HL-60/S4 treated with phorbol 12-myristate 13-acetate at 8.2 ng/mL for 4 days and 3 days (cell line): ENCODE results near the gene GLRB.
"Not testable (repeated sequence)": the region's sequence is repeated elsewhere in the genome, so short reads cannot be mapped to it uniquely, and the experiment has no call there.

Experiments
- in situ Hi-C: fragments of 300-500 bp; cut with MboI; formaldehyde crosslinking; loops from 2 replicates; pipeline ENCODE4 v1.15.0; 2022; ENCODE audit warnings: low sequenced_read_pairs

Gene GLRB

DNA sequence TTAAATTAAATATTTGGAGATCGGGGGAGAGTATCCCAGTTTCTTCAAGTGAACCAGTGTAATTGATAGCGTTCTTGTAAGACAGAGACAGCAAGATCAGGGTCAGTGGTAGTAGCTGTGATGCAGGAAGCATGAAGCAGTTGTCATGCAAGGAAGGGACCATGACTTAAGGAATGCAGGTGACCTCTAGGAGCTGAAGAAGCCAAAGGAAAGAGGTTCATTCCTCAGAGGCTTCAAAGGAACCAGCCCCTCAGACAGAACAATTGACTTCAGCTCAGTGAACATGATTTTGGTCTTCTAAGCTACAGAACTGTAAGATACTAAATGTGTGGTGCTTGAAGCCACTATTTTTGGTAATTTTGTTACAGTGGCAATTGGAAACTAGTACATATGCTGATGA is 51.6 kb downstream of the GLRB start:
- in situ Hi-C loops, result no loop called here

- in situ Hi-C loops, result no loop called here
These were observed 52.4 kb downstream of the GLRB start for GRCh38 chr4:157128395-157128794.

GRCh38 chr4:157141976-157142375 is 66.0 kb downstream of the GLRB start:
- in situ Hi-C loops, result no loop called here

GRCh38 chr4:157143369-157143768 is 67.4 kb downstream of the GLRB start:
- in situ Hi-C loops, result no loop called here

DNA sequence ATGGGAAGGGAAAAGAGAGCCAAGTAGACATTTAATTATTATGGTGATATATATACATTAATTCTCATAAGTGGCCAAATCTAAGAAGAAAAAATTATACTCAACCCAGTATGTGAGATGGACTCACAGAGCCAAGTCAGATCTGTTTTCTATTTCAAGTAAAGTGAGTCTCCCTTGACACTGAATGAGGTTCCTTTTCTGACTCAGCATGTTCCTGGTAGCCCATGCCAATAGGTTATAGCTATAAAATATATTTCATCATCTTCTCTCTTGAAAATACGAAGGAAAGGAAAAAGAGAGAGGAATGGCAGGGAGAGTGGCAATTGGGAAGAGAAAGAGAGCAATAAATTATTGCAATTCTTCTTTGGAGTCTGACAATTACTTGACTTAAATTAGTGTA is 75.8 kb downstream of the GLRB start:
- in situ Hi-C loops, result no loop called here

DNA sequence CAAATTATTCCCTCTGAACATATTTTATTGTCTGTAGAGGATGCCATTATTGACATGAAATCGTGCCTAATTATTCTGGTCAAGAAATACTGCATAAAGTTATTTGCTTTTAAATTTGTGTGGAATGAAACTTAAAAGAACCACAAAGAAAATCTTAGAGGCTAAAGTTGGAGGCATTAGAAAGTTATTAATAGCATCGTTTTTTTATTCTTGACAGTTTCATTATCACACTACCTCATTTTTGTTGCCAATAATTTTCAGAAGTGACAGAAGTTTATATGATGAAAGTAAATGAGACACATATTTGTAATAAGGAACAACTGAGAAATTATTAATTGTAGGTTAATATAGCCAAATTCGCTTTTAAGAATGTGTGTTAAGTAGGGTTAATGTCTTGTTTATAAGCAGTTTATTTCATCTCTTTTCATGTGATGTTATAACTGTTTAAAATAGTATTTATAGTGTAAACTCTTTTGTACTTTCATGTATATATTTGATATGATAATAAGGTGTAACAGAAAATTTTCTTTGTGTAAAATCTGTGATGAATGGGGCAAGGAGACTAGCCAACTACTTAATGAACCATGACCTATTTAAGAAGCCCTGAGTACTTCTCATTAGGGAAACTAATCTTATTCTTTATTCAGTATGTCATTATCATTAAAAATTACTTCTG is 90.1 kb downstream of the GLRB start:
- in situ Hi-C loops, result no loop called here

DNA sequence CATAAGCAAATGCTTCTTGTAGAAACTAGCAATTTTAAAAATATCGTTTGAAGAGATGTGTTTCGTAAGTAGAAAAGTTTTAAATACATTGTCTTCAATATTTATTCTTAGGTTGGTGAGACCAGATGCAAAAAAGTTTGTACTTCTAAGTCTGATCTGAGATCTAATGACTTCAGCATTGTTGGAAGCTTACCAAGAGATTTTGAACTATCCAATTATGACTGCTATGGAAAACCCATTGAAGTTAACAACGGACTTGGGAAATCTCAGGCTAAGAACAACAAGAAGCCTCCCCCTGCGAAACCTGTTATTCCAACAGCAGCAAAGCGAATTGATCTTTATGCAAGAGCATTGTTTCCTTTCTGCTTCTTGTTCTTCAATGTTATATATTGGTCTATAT is 94.4 kb downstream of the GLRB start:
- in situ Hi-C loops, result no loop called here

DNA sequence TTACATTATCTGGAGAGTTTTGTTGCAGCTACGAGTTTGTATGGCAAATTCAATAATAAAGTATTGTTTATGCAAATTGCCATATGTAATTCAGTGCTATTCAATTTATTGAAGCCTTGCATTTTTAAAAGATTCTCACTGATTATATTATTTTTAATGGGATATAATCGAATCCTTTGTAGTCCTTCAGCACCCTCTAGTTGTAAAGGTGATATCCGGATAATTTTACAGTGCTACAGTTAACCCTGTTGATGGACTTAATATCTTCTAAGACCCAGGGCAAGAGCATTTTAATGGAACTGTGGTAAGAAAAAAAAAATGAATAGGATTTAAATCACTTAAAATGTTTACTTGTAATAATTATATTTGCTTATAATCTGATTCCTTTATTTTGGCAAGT is 96.1 kb downstream of the GLRB start:
- in situ Hi-C loops, result no loop called here

DNA sequence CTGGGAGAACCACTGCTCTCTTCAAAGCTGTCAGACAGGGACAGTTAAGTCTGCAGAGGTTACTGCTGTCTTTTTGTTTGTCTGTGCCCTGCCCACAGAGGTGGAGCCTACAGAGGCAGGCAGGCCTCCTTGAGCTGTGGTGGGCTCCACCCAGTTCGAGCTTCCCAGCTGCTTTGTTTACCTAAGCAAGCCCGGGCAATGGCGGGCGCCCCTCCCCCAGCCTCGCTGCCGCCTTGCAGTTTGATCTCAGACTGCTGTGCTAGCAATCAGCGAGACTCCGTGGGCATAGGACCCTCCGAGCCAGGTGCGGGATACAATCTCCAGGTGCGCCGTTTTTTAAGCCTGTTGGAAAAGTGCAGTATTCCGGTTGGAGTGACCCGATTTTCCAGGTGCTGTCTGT is 104.3 kb downstream of the GLRB start:
- in situ Hi-C loops, result not testable (repeated sequence)

- in situ Hi-C loops, result no loop called here
These were observed 108.3 kb downstream of the GLRB start for GRCh38 chr4:157184300-157184699.

GRCh38 chr4:157185363-157185762 is 109.4 kb downstream of the GLRB start:
- in situ Hi-C loops, result no loop called here

GRCh38 chr4:157195374-157195773 is 119.4 kb downstream of the GLRB start:
- in situ Hi-C loops, result no loop called here

DNA sequence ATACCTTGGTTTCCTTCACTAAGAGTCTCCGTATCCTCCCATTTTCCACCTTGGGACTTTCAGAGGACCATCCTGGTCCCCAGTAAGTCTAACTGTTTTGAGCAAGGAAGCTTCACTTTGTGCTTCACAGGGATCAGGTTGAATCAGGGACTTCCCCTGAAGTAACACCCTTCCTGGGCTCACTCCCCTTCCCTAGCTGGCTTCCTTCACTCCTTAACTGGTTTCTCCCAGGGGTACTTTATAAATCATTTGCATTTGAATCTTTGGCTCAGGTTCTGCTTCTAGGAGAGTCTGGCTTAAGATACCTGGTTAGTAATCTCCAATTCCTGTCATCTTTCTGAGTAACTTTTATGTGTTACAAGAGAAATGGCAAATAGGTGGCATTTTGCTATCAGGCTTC is 120.1 kb downstream of the GLRB start:
- in situ Hi-C loops, result no loop called here

DNA sequence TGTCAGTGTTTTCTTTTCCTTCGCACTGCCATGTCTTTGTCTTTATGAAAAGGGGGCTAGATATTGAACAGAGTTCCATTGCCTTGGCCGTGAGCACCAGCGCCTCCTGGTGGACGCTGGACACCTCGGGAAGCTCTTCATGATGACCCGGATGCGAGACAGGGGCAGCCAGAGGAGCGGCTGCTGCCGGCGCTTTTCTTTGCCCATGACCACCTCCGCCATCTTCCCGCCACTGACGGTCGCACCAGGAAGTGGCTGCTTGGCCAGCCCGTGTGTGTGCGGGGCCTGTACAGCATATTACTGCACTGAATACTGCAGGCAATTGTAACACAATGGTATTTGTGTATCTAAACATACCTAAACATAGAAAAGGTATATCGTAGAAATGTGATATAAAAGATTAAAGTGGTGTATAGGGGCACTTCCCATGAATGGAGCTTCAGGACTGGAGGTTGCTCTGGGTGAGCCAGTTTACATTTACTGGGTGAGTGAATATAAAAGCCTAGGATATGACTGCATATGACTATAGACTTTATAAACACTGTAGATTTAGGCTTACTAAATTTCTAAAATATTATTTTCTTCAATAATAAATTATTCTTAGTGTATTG is 128.8 kb downstream of the GLRB start:
- in situ Hi-C loops, result no loop called here

- in situ Hi-C loops, result no loop called here
These were observed 141.8 kb downstream of the GLRB start for GRCh38 chr4:157217708-157218107.

GRCh38 chr4:157219711-157220370 is 143.9 kb downstream of the GLRB start:
- in situ Hi-C loops, result no loop called here

DNA sequence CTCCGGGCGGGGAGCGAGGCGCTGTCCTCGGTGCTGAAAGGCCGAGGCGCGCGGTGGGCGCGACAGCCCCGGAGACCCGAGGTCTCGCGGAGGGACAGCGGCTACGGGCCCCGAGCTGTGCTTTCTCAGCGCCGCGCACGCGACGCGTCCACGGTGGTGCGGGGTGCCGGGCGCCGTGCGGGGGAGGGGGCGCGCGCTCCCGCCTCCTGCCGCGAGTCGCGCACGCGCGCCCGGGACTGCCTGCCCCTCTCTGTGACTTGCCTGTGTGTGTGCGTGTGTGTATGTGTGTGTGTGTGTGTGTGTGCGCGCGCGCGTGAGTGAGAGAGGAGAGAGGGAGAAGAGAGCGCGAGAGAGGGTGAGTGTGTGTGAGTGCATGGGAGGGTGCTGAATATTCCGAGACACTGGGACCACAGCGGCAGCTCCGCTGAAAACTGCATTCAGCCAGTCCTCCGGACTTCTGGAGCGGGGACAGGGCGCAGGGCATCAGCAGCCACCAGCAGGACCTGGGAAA is 144.5 kb downstream of the GLRB start, which contains the start of gene GRIA2:
Gene GRIA2, plus strand, starts transcription at position 358 of the 511 bp plus-strand sequence. CDS start 315 bp downstream, outside the sequence.
- in situ Hi-C loops, result no loop called here

DNA sequence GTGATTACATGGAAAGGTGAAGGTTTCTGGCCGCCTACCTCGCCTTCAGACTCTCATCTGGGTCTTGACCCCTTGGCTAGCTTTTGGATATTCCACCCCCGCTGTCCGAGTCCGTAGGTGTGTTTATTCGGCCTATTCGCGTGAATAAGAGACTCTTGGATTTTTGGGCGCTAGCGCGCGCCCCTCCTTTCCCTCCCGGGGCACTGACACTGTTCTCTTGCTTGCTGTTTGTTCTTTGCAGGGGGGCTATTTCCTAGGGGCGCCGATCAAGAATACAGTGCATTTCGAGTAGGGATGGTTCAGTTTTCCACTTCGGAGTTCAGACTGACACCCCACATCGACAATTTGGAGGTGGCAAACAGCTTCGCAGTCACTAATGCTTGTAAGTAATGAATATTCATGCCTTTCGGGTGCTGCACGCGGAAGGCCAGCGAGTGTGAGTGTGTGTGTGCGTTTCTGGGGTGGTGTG is 145.5 kb downstream of the GLRB start:
- in situ Hi-C loops, result no loop called here
